GM18508 (cell line): Measurements from ENCODE around the gene BLTP3B.
"Not testable (repeated sequence)": the region's sequence is repeated elsewhere in the genome, so short reads cannot be mapped to it uniquely, and the experiment has no call there.

Experiments used
- ATAC-seq: cut with Tn5 transposase; IDR thresholded peaks from one replicate; pipeline ENCODE4 v1.9.1; 2021; ENCODE audit warnings: moderate number of reproducible peaks; ENCODE audit not compliant: insufficient read depth, unreplicated experiment

The BLTP3B gene

GRCh38 chr12:100142851-100143559 lies at the start of gene BLTP3B:
BLTP3B (minus strand) TSS chr12:100142874; CDS start chr12:100142635, 239 bp downstream.
- no peak for ATAC-seq

GRCh38 chr12:100189636-100190394 lies 47.1 kb upstream of the BLTP3B start:
- ATAC-seq, result no peak

DNA sequence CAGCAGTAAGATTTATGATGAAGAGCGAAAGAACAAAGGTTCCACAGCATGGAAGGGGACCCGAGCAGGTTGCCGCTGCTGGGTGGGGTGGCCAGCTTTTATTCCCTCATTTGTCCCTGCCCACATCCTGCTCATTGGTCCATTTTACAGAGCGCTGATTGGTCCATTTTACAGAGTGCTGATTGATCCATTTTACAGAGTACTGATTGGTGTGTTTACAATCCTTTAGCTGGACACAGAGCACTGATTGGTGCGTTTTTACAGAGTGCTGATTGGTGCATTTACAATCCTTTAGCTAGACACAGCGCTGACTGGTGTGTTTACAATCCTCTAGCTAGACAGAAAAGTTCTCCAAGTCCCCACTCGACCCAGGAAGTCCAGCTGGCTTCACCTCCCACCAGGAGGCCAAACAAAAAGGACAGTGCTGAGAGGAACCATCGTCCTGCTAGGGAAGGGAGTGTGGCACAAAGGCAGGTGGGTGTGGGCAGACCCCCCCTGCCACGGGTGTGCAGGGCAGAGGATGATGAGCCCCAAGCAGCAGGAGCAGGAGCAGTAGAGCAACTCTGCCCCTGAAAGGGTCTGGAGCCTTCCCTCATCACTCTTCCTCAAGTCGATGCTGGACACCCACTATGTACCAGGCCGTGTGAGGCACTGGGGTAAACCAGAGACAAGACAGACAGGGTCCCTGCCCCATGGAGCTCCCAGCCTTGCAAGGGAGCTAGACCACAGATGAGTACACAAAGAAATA lies 46.4 kb upstream of the BLTP3B start:
- not testable (repeated sequence) for ATAC-seq

GRCh38 chr12:100187857-100188519 lies 45.3 kb upstream of the BLTP3B start:
- no peak for ATAC-seq

GRCh38 chr12:100187068-100187467 lies 44.4 kb upstream of the BLTP3B start:
- no peak for ATAC-seq

GRCh38 chr12:100186071-100186470 lies 43.4 kb upstream of the BLTP3B start:
- no peak for ATAC-seq

GRCh38 chr12:100185361-100185894 lies 42.8 kb upstream of the BLTP3B start:
- ATAC-seq, result peak; percentile 81

GRCh38 chr12:100184549-100185145 lies 42.0 kb upstream of the BLTP3B start:
- no peak for ATAC-seq

DNA sequence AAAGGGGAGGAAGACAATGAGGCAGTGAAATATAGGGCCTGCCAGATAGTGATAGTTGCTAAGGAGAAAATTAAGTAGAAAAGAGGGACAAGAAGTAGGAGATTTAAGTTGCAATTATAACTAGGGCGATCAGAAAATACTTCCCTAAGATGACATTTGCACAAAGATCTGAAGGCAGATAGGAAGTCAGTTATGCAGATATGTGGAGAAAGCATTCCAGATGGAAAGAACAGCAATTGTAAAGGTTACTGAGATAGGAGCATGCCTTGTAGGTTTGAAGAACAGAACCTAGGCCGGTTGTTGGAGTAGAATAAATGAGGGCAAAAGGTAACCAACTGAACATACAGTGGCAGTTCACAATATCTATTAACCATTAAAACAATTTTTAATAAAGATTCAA lies 36.6 kb upstream of the BLTP3B start:
- no peak for ATAC-seq

DNA sequence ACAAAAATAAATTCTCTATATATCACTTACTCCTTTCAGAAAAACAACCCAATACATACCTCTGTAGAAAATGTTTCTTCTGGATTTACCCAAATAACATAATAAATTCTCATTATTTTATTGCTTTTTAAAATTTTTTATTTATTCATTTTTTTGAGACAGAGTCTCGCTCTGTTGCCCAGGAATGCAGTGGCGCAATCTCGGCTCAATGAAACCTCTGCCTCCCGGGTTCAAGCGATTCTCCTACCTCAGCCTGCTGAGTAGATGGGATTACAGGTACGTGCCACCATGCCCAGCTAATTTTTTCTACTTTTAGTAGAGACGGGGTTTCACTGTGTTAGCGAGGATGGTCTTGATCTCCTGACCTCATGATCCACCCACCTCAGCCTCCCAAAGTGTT lies 33.8 kb upstream of the BLTP3B start:
- ATAC-seq, result not testable (repeated sequence)

DNA sequence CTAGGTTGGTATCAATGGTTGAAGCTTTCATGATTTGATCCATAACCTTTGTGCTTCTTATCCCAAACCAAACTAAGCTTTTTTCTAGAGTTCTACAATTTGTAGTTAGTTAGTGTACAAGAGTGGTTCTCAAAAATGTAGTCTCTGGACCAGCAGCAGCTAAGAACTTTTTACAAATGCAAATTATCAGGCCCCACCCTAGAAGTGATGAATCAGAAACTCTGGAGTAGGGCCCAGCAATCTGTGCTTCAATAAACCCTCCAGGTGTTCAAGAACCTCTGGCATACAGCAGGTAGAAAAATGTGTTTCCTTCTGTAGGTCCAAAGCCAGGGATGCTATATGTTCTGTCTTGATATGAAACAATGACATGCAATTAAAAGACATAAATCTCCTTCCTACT lies 31.8 kb upstream of the BLTP3B start:
- no peak for ATAC-seq

DNA sequence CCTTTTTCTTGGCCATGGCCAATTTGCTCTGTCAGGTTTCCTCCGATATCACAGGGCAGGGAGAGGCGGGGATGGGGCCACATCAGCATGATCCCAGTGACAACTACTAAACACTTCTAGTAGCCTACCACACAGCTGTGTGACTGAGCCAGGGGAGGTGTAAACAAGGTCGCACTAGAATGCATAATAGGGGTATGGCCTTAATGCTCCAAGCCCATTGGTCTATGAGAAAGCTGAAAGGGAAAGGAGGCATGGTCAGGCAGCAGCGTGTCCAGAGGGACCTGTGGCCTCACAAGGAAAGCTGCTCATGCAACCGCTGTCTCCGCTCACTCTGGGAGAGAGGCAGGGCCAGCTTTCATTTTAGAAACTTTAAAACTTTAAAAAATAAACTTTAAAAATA lies 30.4 kb upstream of the BLTP3B start:
- ATAC-seq, result no peak

DNA sequence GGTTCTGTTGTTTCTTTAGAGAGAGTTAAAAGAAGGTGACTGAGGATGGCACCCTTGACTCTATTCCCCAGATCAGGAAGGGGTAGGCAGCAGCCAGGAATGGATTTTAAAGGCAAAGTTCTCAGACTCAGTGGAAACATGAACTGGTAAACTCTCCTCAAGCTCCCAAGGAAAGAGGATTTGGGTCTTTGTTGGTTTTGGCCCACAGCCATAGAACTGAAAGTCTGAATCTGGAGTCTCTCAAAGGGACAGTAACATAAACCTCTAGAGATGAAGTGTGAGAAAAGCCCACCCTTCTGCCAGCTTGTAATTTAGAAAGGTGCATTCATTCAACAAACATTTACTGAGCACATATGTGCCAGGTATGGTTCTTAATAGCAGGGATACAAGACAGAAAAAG lies 28.6 kb upstream of the BLTP3B start:
- ATAC-seq, result no peak

DNA sequence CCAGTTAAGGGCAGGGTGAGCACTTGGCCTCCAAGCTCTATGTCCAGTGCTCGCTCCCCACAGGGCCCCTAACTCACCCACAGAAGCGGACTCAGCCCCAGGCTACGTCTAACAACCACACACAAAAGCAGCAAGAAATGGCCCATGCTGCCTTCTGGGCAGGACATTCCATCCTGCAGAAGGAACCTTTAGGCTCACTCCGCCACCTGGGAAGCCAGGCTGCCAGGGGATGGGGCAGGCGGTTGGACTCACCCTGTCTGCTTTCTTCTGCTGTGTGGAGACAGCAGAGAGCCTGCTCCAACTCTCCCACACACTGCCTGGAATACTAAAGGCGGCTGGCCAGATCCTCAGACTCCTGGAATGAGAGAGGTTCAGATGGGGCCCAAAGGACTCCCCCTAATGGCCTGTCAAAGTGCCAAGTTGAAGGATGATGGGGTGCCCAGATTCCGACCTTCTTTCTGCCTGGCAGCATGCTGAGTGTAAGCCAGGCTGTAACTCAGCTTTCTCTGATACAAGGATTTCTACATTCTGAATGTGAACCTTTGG lies 27.7 kb upstream of the BLTP3B start:
- no peak for ATAC-seq

- ATAC-seq, result no peak
Measured at GRCh38 chr12:100169345-100169744, 26.7 kb upstream of the BLTP3B start.

- ATAC-seq, result no peak
Measured at GRCh38 chr12:100168562-100168961, 25.9 kb upstream of the BLTP3B start.

GRCh38 chr12:100166232-100166631 lies 23.6 kb upstream of the BLTP3B start:
- ATAC-seq, result no peak

DNA sequence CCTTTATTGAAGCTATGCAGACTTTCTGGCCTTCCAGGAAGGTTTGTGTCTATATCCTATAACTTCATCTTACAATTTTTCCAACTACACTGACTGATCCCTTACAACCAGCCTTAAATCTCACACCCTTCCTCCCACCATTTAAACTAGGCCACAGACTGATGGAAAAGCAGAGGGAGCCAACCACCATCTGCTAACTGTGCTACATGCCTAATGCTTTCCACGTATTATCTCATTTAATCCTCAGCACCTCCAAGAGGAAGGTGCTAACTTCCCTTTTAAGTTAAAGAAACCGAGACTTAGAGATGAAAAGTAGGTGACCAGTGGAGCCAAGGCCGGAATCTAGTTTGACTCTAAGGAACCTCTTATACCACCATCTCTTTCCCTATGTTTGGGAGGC lies 22.7 kb upstream of the BLTP3B start:
- ATAC-seq, result no peak

GRCh38 chr12:100164153-100164704 lies 21.6 kb upstream of the BLTP3B start:
- no peak for ATAC-seq
